HepG2 (cell line): ENCODE measurements around the gene LYRM4. TPM values are rescaled to one million over a fixed set of nuclear protein-coding genes. Genes with fewer than 3 reads are reported as not detected.

Experiments
- ATAC-seq: fragments of 200-7000 bp; cut with Tn5 transposase; 3 replicates; pipeline ENCODE4 v1.9.1; 2020; ENCODE audit warnings: mild to moderate bottlenecking, moderate library complexity
- BruUV-seq: library from RNA; stranded (reverse); fragments of 400-500 nt; replicated peaks from 2 replicates; lab custom pipeline; 2021; lab: Mats Ljungman, UMichigan
- CTCF ChIA-PET: fragments of 300-600 bp; formaldehyde crosslinking; extraction: SDS; loops from one replicate; lab custom pipeline; 2021; ENCODE audit warnings: low total read pairs, inconsistent platforms, low intra/inter-chr PET ratio; lab: Yijun Ruan, JAX
- POLR2A ChIA-PET: fragments of 350-600 bp; sonication (Branson Sonifier 250); formaldehyde crosslinking; loops from one replicate; lab custom pipeline; 2020; ENCODE audit warnings: antibody characterized with exemption, inconsistent platforms; lab: Yijun Ruan, JAX
- DNase-seq: peaks from one replicate; pipeline ENCODE4 v3.0.0-alpha.2; 2015; ENCODE audit warnings: low spot score
- FAIRE-seq: peaks from 3 replicates; lab custom pipeline; 2011; peaks lifted over from hg19 to GRCh38; lab: Jason Lieb, UNC
- H2AFZ ChIP-seq: one replicate; pipeline ENCODE4 v1.6.1; 2011; ENCODE audit warnings: low read length, inconsistent platforms
- H3K27ac ChIP-seq: fragments of 300-600 bp; 3 replicates; pipeline ENCODE4 v1.8.0; 2011; ENCODE audit warnings: mixed run types, mild to moderate bottlenecking, mixed read lengths, low read length, inconsistent platforms; ENCODE audit not compliant: insufficient read depth; ENCODE audit errors: extremely low read length
- H3K27me3 ChIP-seq, 2 experiments: fragments of 200-600 bp in 1 of 2; 2 replicates in 1 of 2; 3 replicates in 1 of 2; pipeline versions ENCODE4 v1.6.0 to v1.8.0; 2011; ENCODE audit warnings: low read length in 2 of 2, mild to moderate bottlenecking in 2 of 2, moderate library complexity in 2 of 2, inconsistent platforms in 1 of 2; ENCODE audit not compliant: insufficient read depth in 2 of 2, control insufficient read depth in 1 of 2
- H3K36me3 ChIP-seq, 2 experiments: fragments of 200-600 bp in 1 of 2; replicated peaks in 1 of 2; 2 replicates in 1 of 2; 3 replicates in 1 of 2; pipeline versions ENCODE4 v1.5.1 to v1.8.0; 2011; ENCODE audit warnings: low read length in 2 of 2, inconsistent platforms in 1 of 2; ENCODE audit not compliant: insufficient read depth in 2 of 2, control insufficient read depth in 1 of 2
- H3K4me1 ChIP-seq: 2 replicates; pipeline ENCODE4 v1.5.1; 2012; ENCODE audit warnings: low read length, inconsistent platforms; ENCODE audit not compliant: insufficient read depth
- H3K4me2 ChIP-seq: 2 replicates; pipeline ENCODE4 v1.6.0; 2011; ENCODE audit warnings: low read depth, low read length, inconsistent platforms
- H3K4me3 ChIP-seq, 3 experiments: fragments of 200-600 bp in 1 of 3; sonication (generic), shearing (Covaris generic) in 1 of 3; replicated peaks in 1 of 3; 2 replicates each; pipeline ENCODE4 v1.5.1; 2011 to 2016; ENCODE audit warnings: low read length in 3 of 3, inconsistent platforms in 2 of 3, low read depth in 2 of 3, mild to moderate bottlenecking in 2 of 3, control low read depth in 1 of 3, mixed read lengths in 1 of 3; ENCODE audit not compliant: insufficient read depth in 1 of 3
- H3K79me2 ChIP-seq: one replicate; pipeline ENCODE4 v1.6.1; 2011; ENCODE audit warnings: low read length, inconsistent platforms; ENCODE audit not compliant: insufficient read depth
- H3K9ac ChIP-seq: 2 replicates; pipeline ENCODE4 v1.6.0; 2011; ENCODE audit warnings: mild to moderate bottlenecking, low read depth, low read length, inconsistent platforms; ENCODE audit not compliant: insufficient read depth
- H3K9me3 ChIP-seq: 2 replicates; pipeline ENCODE4 v1.5.1; 2012; ENCODE audit warnings: mild to moderate bottlenecking, low read length
- H4K20me1 ChIP-seq: 2 replicates; pipeline ENCODE4 v1.6.0; 2011; ENCODE audit warnings: inconsistent platforms, mild to moderate bottlenecking, low read length, moderate library complexity; ENCODE audit not compliant: insufficient read depth
- DNMT1 ChIP-seq: sonication (generic); formaldehyde crosslinking; IDR thresholded peaks from 2 replicates; pipeline ENCODE4 v1.5.1; 2020; ENCODE audit warnings: mild to moderate bottlenecking, missing genetic modification reagents
- GTF2F1 ChIP-seq: fragments of 150-350 bp; IDR thresholded peaks from 2 replicates; pipeline ENCODE4 v1.6.1; 2014; ENCODE audit warnings: low read length
- HIVEP1 ChIP-seq: sonication (generic); formaldehyde crosslinking; IDR thresholded peaks from 2 replicates; pipeline ENCODE4 v1.4.0; 2020; ENCODE audit warnings: mild to moderate bottlenecking, missing genetic modification reagents
- ISX ChIP-seq: sonication (generic); formaldehyde crosslinking; conservative IDR thresholded peaks from 2 replicates; pipeline ENCODE4 v1.5.0; 2020; ENCODE audit warnings: missing genetic modification reagents
- MZF1 ChIP-seq: sonication (generic); formaldehyde crosslinking; IDR thresholded peaks from 2 replicates; pipeline ENCODE4 v1.8.1; 2023; ENCODE audit warnings: mild to moderate bottlenecking, missing genetic modification reagents, borderline replicate concordance
- NFE2L2 ChIP-seq: fragments of 150-350 bp; IDR thresholded peaks from 2 replicates; pipeline ENCODE4 v1.6.1; 2014; ENCODE audit warnings: low read length
- RFX1 ChIP-seq: fragments of 450-650 bp; IDR thresholded peaks from 2 replicates; pipeline ENCODE4 v1.6.1; 2017
- SRSF4 ChIP-seq: fragments of 200-400 bp; formaldehyde crosslinking; IDR thresholded peaks from one replicate; pipeline ENCODE4 v1.6.1; 2018; ENCODE audit warnings: mild to moderate bottlenecking, low read depth, low read length, moderate library complexity; ENCODE audit not compliant: poor library complexity, severe bottlenecking
- SYNCRIP ChIP-seq: fragments of 200-400 bp; formaldehyde crosslinking; IDR thresholded peaks from 2 replicates; pipeline ENCODE4 v1.6.1; 2018; ENCODE audit warnings: mild to moderate bottlenecking, low read depth, low read length; ENCODE audit not compliant: insufficient read depth
- ZMYM2 ChIP-seq: sonication (generic); formaldehyde crosslinking; IDR thresholded peaks from 2 replicates; pipeline ENCODE4 v1.8.0; 2022; ENCODE audit warnings: mild to moderate bottlenecking, missing genetic modification reagents
- ZNF432 ChIP-seq: sonication (generic); formaldehyde crosslinking; IDR thresholded peaks from 2 replicates; pipeline ENCODE4 v1.5.0; 2020; ENCODE audit warnings: missing genetic modification reagents, mild to moderate bottlenecking, borderline replicate concordance
- ZNF782 ChIP-seq: sonication (generic); formaldehyde crosslinking; IDR thresholded peaks from 2 replicates; pipeline ENCODE4 v1.4.0; 2020; ENCODE audit warnings: missing genetic modification reagents, mild to moderate bottlenecking, borderline replicate concordance
- ZSCAN9 ChIP-seq: IDR thresholded peaks from 2 replicates; pipeline ENCODE4 v1.6.1; 2016; ENCODE audit warnings: borderline replicate concordance
- WGBS: methylation state at CpG from one replicate; pipeline ENCODE4 v1.1.6; 2017; ENCODE audit warnings: low lambda C conversion rate; 5-methylcytosine and 5-hydroxymethylcytosine counted together
- in situ Hi-C: cut with HindIII; loops from 2 replicates; pipeline ENCODE4 v1.10.0; 2017; ENCODE audit warnings: low pct_unique_long_range_greater_than_20kb; ENCODE audit not compliant: extremely low pct_ligation_motif_present
- intact Hi-C: fragments of 100-400 bp; cut with micrococcal nuclease; formaldehyde crosslinking; loops from one replicate; pipeline ENCODE4 v1.10.0; 2022; ENCODE audit not compliant: unreplicated experiment
- polyA plus RNA-seq, 8 experiments: library from polyadenylated mRNA; depleted of rRNA in 3 of 8; stranded (reverse) in 7 of 8; unstranded in 1 of 8; fragments of >200 nt; fragmentation: Illumina TruSeq in 4 of 8; extraction: Trizol in 4 of 8; gene quantifications; 2 replicates each; pipeline versions ENCODE4 v1.2.1 to v1.2.3, GENCODE V29; 2011 to 2016; ENCODE audit warnings: low read depth in 4 of 8, missing spikeins in 1 of 8, mixed read lengths in 1 of 8; ENCODE audit not compliant: insufficient read depth in 1 of 8
- total RNA-seq, 5 experiments: library from RNA; depleted of rRNA; stranded (reverse); fragments of >200 nt; fragmentation: Illumina TruSeq; extraction: Trizol; gene quantifications; 2 replicates each; pipeline ENCODE4 v1.2.3, GENCODE V29; 2016; ENCODE audit warnings: low read depth in 1 of 5
- TF ChIP-seq, protein P1 (sequence below): sonication (generic); formaldehyde crosslinking; IDR thresholded peaks from 2 replicates; pipeline ENCODE4 v1.4.0; 2020; ENCODE audit warnings: mild to moderate bottlenecking, missing genetic modification reagents
- TF ChIP-seq, protein P2 (sequence below): sonication (generic); formaldehyde crosslinking; IDR thresholded peaks from 2 replicates; pipeline ENCODE4 v1.9.0; 2021; ENCODE audit warnings: mild to moderate bottlenecking, missing genetic modification reagents

LYRM4 gene
- total and polyA plus RNA-seq, 2 of the 13 experiments (the other 11 are each of a cell fraction or from before 2014, with no cell fraction given) = 64.6 to 67.5 TPM

- TF ChIP-seq, protein P1, sequence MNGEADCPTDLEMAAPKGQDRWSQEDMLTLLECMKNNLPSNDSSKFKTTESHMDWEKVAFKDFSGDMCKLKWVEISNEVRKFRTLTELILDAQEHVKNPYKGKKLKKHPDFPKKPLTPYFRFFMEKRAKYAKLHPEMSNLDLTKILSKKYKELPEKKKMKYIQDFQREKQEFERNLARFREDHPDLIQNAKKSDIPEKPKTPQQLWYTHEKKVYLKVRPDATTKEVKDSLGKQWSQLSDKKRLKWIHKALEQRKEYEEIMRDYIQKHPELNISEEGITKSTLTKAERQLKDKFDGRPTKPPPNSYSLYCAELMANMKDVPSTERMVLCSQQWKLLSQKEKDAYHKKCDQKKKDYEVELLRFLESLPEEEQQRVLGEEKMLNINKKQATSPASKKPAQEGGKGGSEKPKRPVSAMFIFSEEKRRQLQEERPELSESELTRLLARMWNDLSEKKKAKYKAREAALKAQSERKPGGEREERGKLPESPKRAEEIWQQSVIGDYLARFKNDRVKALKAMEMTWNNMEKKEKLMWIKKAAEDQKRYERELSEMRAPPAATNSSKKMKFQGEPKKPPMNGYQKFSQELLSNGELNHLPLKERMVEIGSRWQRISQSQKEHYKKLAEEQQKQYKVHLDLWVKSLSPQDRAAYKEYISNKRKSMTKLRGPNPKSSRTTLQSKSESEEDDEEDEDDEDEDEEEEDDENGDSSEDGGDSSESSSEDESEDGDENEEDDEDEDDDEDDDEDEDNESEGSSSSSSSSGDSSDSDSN (CRISPR knock-in tag) = no peak
- no peak for TF ChIP-seq DNMT1 (CRISPR knock-in tag)
- no peak for TF ChIP-seq SRSF4
- TF ChIP-seq SYNCRIP = no peak
- TF ChIP-seq MZF1 (CRISPR knock-in tag) = no peak
- no peak for TF ChIP-seq ZSCAN9
Measured at GRCh38 chr6:5271926-5272325, 11.2 kb upstream of the LYRM4 start (continued).

DNA sequence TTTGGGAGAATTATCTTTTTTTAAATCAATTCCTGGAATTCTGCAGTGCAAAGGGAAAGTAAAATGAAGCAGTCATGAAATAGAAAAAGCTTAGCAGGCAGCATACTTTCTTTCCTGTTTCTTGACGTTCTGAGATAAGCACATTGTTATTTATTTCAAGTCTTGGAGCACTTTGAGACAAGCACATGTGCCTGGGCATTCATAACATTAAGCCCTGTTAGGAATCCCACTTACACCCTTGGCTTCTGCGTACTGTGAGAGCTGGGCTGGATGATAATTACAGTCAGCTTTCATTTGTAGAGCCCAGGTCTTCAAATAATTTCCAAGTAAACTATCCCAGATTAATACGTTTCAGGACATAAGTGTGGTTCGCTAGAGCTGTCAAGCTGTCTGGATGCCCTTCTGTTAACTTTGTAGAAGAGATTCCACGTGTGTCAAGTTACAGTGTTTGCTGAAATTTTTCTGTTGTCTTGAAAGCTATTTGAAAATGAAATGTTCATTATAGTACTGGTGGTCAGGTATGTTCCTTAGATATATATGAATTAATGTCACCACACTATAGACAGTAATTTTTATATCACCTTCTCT lies 9.4 kb upstream of the LYRM4 start:
- CTCF ChIA-PET = no interaction called here
- in situ Hi-C loops = no loop called here
- no peak for ATAC-seq
- no peak for TF ChIP-seq ZMYM2
- no peak for TF ChIP-seq ZNF782 (CRISPR knock-in tag)
- no peak for TF ChIP-seq ZNF432 (CRISPR knock-in tag)
- TF ChIP-seq, protein P2, sequence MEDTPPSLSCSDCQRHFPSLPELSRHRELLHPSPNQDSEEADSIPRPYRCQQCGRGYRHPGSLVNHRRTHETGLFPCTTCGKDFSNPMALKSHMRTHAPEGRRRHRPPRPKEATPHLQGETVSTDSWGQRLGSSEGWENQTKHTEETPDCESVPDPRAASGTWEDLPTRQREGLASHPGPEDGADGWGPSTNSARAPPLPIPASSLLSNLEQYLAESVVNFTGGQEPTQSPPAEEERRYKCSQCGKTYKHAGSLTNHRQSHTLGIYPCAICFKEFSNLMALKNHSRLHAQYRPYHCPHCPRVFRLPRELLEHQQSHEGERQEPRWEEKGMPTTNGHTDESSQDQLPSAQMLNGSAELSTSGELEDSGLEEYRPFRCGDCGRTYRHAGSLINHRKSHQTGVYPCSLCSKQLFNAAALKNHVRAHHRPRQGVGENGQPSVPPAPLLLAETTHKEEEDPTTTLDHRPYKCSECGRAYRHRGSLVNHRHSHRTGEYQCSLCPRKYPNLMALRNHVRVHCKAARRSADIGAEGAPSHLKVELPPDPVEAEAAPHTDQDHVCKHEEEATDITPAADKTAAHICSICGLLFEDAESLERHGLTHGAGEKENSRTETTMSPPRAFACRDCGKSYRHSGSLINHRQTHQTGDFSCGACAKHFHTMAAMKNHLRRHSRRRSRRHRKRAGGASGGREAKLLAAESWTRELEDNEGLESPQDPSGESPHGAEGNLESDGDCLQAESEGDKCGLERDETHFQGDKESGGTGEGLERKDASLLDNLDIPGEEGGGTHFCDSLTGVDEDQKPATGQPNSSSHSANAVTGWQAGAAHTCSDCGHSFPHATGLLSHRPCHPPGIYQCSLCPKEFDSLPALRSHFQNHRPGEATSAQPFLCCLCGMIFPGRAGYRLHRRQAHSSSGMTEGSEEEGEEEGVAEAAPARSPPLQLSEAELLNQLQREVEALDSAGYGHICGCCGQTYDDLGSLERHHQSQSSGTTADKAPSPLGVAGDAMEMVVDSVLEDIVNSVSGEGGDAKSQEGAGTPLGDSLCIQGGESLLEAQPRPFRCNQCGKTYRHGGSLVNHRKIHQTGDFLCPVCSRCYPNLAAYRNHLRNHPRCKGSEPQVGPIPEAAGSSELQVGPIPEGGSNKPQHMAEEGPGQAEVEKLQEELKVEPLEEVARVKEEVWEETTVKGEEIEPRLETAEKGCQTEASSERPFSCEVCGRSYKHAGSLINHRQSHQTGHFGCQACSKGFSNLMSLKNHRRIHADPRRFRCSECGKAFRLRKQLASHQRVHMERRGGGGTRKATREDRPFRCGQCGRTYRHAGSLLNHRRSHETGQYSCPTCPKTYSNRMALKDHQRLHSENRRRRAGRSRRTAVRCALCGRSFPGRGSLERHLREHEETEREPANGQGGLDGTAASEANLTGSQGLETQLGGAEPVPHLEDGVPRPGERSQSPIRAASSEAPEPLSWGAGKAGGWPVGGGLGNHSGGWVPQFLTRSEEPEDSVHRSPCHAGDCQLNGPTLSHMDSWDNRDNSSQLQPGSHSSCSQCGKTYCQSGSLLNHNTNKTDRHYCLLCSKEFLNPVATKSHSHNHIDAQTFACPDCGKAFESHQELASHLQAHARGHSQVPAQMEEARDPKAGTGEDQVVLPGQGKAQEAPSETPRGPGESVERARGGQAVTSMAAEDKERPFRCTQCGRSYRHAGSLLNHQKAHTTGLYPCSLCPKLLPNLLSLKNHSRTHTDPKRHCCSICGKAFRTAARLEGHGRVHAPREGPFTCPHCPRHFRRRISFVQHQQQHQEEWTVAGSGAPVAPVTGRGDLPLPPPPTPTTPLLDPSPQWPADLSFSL (CRISPR knock-in tag) = no peak
- no peak for TF ChIP-seq RFX1
- TF ChIP-seq HIVEP1 = no peak
- no peak for TF ChIP-seq ISX (CRISPR knock-in tag)
- no peak for TF ChIP-seq NFE2L2
- TF ChIP-seq GTF2F1 = no peak

More for the DNA sequence above, 9.4 kb upstream of the LYRM4 start:
- no TSS peak for BruUV-seq
- WGBS = 92% methylated on average over 5 of the region's 5 CpGs
- Histone ChIP-seq H4K20me1 (no peaks in the 10 kb centered on the region), H3K9me3 (no peaks in the 10 kb centered on the region), H2AFZ (no peak overlapping the region), H3K4me2 (no peak overlapping the region), H3K27me3 (no peaks in the 10 kb centered on the region), H3K9ac (no peak overlapping the region), H3K79me2 (peaks cover 16% of the 10 kb centered on the region), H3K36me3 (no peaks in the 10 kb centered on the region), H3K4me1 (peaks cover 12% of the 10 kb centered on the region), H3K27ac (no peak overlapping the region), H3K4me3 (no peak overlapping the region)
- POLR2A ChIA-PET = interaction anchor here (1.3 kb wide), 1 partner anchor 9 kb away, joined by 4 read pairs; the partner anchor contains the start of genes FARS2 and LYRM4
- no peak for DNase-seq
- intact Hi-C loops = no loop called here
- FAIRE-seq = no peak
